Loucy (cell line): Measurements from ENCODE around the gene STPG3.

Experiments
- H2AFZ ChIP-seq: fragments of 200-600 bp; sonication (generic); 2 replicates; pipeline ENCODE4 v1.6.0; 2016; ENCODE audit warnings: antibody characterized with exemption, mild to moderate bottlenecking, low read length, moderate library complexity
- H3F3A ChIP-seq: fragments of 200-600 bp; 2 replicates; pipeline ENCODE4 v1.6.0; 2016; ENCODE audit warnings: antibody characterized with exemption, low read depth, mild to moderate bottlenecking
- H3K27me3 ChIP-seq: fragments of 200-600 bp; sonication (generic); 2 replicates; pipeline ENCODE4 v1.6.1; 2014; ENCODE audit warnings: low read length, mild to moderate bottlenecking; ENCODE audit not compliant: insufficient read depth, poor library complexity, severe bottlenecking
- H3K36me3 ChIP-seq: fragments of 200-600 bp; sonication (generic); 2 replicates; pipeline ENCODE4 v1.6.1; 2016; ENCODE audit warnings: low read length; ENCODE audit not compliant: insufficient read depth
- H3K4me1 ChIP-seq: fragments of 200-600 bp; sonication (generic); 2 replicates; pipeline ENCODE4 v1.5.1; 2014; ENCODE audit warnings: low read length, mild to moderate bottlenecking; ENCODE audit not compliant: insufficient read depth, poor library complexity, severe bottlenecking
- H3K4me2 ChIP-seq: fragments of 200-600 bp; sonication (generic); 2 replicates; pipeline ENCODE4 v1.6.0; 2014; ENCODE audit warnings: antibody characterized with exemption, low read length, low read depth, mild to moderate bottlenecking; ENCODE audit not compliant: poor library complexity, severe bottlenecking
- H3K4me3 ChIP-seq: fragments of 200-600 bp; sonication (generic); 2 replicates; pipeline ENCODE4 v1.5.1; 2014; ENCODE audit warnings: low read length, mild to moderate bottlenecking, mixed read lengths; ENCODE audit not compliant: poor library complexity, severe bottlenecking
- H3K79me2 ChIP-seq: fragments of 200-600 bp; sonication (generic); 2 replicates; pipeline ENCODE4 v1.6.1; 2014; ENCODE audit warnings: low read length; ENCODE audit not compliant: insufficient read depth
- H3K9ac ChIP-seq: fragments of 200-600 bp; sonication (generic); 2 replicates; pipeline ENCODE4 v1.6.0; 2014; ENCODE audit warnings: mild to moderate bottlenecking, low read depth, low read length, moderate library complexity; ENCODE audit not compliant: poor library complexity, severe bottlenecking
- H3K9me2 ChIP-seq: fragments of 200-600 bp; sonication (generic); replicated peaks from 2 replicates; pipeline ENCODE4 v1.6.1; 2016; ENCODE audit warnings: low read depth, low read length, mixed read lengths
- H3K9me3 ChIP-seq: fragments of 200-600 bp; sonication (generic); 2 replicates; pipeline ENCODE4 v1.6.1; 2014; ENCODE audit warnings: mild to moderate bottlenecking, antibody characterized with exemption, low read length, low read depth; ENCODE audit not compliant: insufficient read depth
- H4K20me1 ChIP-seq: fragments of 200-600 bp; sonication (generic); 2 replicates; pipeline ENCODE4 v1.6.0; 2014; ENCODE audit warnings: antibody characterized with exemption, low read length, mild to moderate bottlenecking; ENCODE audit not compliant: insufficient read depth, poor library complexity, severe bottlenecking
- EZH2phosphoT487 ChIP-seq: fragments of 200-600 bp; IDR thresholded peaks from 2 replicates; pipeline ENCODE4 v1.6.1; 2018; ENCODE audit warnings: antibody characterized with exemption, mild to moderate bottlenecking, moderate library complexity, borderline replicate concordance
- TF ChIP-seq, protein P1 (sequence below): fragments of 200-600 bp; sonication (generic); conservative IDR thresholded peaks from 2 replicates; pipeline ENCODE4 v1.5.1; 2014; ENCODE audit warnings: mild to moderate bottlenecking, antibody characterized with exemption, low read length

STPG3 gene

DNA sequence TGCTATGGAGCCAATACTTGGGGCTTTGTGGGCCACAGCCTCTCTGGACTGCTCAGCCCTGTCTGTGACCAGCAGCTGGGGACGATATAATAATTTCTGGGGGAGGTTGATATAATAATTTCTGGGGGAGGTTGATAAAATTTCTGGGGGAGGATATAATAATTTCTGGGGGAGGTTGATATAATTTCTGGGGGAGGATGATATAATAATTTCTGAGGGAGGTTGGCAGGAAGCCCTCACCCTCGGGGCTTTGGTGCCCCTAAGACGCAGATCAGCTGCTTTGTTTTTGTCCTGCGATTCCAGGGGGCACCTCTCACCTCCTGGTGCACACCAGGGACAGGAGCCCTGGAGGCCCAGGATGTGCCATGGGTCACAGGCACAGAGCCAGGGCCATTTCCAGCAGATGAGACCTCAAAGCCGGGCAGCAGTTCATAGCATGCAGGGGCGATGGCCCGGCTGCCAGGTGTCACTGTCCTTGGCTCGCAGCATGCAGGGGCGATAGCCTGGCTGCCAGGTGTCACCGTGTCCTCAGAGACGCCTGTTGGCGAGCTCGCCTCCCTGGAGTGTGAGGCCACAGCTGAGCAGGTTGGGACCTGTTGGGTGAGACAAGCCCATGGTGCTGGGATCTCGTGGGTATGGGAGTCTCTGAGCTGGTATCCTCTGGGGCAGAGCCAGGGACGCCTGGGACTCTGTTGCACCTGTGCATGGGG, 22.7 kb downstream of the STPG3 start:
- Histone ChIP-seq H3K9ac (no peak overlapping the region), H3K9me3 (no peaks in the 10 kb centered on the region), H3K4me1 (peaks cover 3% of the 10 kb centered on the region), H3K79me2 (no peaks in the 10 kb centered on the region), H3K9me2 (no peaks in the 10 kb centered on the region), H3K27me3 (no peaks in the 10 kb centered on the region), H3K4me3 (no peak overlapping the region), H3F3A (no peaks in the 10 kb centered on the region), H3K36me3 (no peaks in the 10 kb centered on the region; the same call in 1 of the 2 replicates), H2AFZ (no peak overlapping the region), H4K20me1 (peaks cover 3% of the 10 kb centered on the region), H3K4me2 (no peak overlapping the region)
- TF ChIP-seq, protein P1, sequence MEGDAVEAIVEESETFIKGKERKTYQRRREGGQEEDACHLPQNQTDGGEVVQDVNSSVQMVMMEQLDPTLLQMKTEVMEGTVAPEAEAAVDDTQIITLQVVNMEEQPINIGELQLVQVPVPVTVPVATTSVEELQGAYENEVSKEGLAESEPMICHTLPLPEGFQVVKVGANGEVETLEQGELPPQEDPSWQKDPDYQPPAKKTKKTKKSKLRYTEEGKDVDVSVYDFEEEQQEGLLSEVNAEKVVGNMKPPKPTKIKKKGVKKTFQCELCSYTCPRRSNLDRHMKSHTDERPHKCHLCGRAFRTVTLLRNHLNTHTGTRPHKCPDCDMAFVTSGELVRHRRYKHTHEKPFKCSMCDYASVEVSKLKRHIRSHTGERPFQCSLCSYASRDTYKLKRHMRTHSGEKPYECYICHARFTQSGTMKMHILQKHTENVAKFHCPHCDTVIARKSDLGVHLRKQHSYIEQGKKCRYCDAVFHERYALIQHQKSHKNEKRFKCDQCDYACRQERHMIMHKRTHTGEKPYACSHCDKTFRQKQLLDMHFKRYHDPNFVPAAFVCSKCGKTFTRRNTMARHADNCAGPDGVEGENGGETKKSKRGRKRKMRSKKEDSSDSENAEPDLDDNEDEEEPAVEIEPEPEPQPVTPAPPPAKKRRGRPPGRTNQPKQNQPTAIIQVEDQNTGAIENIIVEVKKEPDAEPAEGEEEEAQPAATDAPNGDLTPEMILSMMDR, result no peak
- no peak for TF ChIP-seq EZH2phosphoT487

DNA sequence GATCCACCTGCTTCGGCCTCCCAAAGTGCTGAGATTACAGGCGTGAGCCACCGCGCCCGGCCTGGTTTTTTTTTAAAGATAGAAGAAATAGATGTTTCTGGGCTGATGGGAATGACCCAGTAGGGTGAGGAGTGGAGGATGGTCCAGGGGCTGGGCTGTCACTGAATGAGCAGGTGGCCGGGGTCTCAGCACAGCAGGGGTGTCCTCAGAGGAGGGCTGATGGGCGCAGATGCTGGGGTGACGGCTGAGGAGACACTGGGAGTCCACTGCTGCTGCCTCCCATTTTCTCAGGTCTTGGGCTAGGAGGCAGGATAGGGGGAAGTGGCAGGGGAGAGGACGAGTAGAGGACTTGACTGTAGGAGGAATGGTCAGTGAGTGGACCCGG, 24.1 kb downstream of the STPG3 start:
- no peak for TF ChIP-seq EZH2phosphoT487
- TF ChIP-seq, protein P1, result no peak
- H3K79me2 ChIP-seq, result no peaks in the 10 kb centered on the region
- no peak overlapping the region for H3K9ac ChIP-seq
- H3K4me1 ChIP-seq, result peaks cover 3% of the 10 kb centered on the region
- no peaks in the 10 kb centered on the region for H3K27me3 ChIP-seq
- H3K4me2 ChIP-seq, result no peak overlapping the region
- H3K9me2 ChIP-seq, result no peaks in the 10 kb centered on the region
- H4K20me1 ChIP-seq, result peaks cover 3% of the 10 kb centered on the region
- H3K9me3 ChIP-seq, result no peaks in the 10 kb centered on the region
- no peak overlapping the region for H2AFZ ChIP-seq
- H3K36me3 ChIP-seq, result no peaks in the 10 kb centered on the region; the same call in 1 of the 2 replicates
- no peaks in the 10 kb centered on the region for H3F3A ChIP-seq
- no peak overlapping the region for H3K4me3 ChIP-seq

DNA sequence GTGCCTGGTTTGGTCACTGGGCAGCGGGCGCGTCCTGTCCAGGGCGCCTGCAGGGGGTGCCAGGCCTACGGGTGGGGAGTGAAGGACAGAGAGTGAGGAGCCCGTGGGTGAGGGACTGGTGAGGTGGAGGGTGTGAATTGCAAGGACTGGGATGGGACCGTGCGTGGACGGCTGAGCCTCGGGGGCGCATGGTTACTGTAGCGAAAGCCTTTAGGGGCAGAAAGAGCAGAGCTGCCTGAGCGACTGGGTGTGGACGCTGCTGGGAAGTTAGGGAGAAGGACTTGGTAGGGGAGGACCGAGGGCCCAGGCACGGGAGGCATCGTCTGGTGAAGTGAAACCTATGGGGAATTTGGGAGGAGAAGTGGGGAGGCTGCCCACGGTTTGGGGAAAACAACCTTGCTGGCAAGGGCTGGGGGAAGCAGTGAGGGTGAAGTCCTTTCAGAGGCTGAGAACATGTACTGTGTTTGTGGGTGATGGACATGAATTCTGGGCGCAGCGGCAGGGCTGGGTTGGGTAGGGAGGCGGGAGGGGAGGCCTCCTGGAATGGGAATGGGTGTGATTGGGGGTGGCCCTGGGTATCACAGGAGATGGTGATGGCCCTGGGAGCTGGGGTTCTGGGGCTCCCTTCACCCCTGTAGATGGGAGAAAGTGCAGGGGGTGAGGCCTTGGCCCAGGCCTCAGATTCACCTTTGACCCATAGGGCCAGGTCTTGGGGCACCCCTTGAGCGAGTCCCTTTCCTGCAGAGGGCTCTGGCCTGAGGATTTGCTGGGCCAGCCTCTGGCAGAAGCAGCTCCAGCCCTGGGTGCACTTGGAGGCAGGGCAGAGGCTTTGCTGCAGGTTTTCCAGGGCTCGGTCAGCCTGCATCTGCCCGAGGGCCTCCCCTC, 24.7 kb downstream of the STPG3 start:
- H2AFZ ChIP-seq, result no peak overlapping the region
- H3K9ac ChIP-seq, result no peak overlapping the region
- no peaks in the 10 kb centered on the region for H3K27me3 ChIP-seq
- peaks cover 3% of the 10 kb centered on the region for H3K4me1 ChIP-seq
- no peaks in the 10 kb centered on the region for H3K9me3 ChIP-seq
- no peak overlapping the region for H3K4me3 ChIP-seq
- no peaks in the 10 kb centered on the region for H3K9me2 ChIP-seq
- peaks cover 3% of the 10 kb centered on the region for H4K20me1 ChIP-seq
- no peaks in the 10 kb centered on the region; the same call in 1 of the 2 replicates for H3K36me3 ChIP-seq
- H3K4me2 ChIP-seq, result no peak overlapping the region
- H3K79me2 ChIP-seq, result no peaks in the 10 kb centered on the region
- no peaks in the 10 kb centered on the region for H3F3A ChIP-seq
- TF ChIP-seq, protein P1, result no peak
- no peak for TF ChIP-seq EZH2phosphoT487
